Epithelial cell of proximal tubule (primary cell): Measurements from ENCODE around the gene CACNG4. TPM values are rescaled to one million over a fixed set of nuclear protein-coding genes. Genes with fewer than 3 reads are reported as not detected.
A peak's percentile ranks its signal among the peaks of the same experiment; 100 is the strongest.

Experiments used
- DNase-seq: peaks from one replicate; pipeline ENCODE4 v3.0.0-alpha.2; 2011; ENCODE audit warnings: low read depth
- H3K4me3 ChIP-seq: 2 replicates; pipeline ENCODE4 v1.5.1; 2011; ENCODE audit warnings: low read depth, mild to moderate bottlenecking, low read length
- CTCF ChIP-seq: conservative IDR thresholded peaks from 2 replicates; pipeline ENCODE4 v1.5.1; 2012; ENCODE audit warnings: low read depth, mild to moderate bottlenecking, low read length
- total RNA-seq: library from RNA; depleted of rRNA; stranded (reverse); fragments of >200 nt; gene quantifications from 2 replicates; pipeline ENCODE4 v1.2.3, GENCODE V29; 2015

Gene CACNG4
- total RNA-seq, 1 donor from 2014 or later, result 0.29 TPM

GRCh38 chr17:66960613-66961012, 3.9 kb upstream of the CACNG4 start:
- H3K4me3 ChIP-seq, result no peak overlapping the region
- TF ChIP-seq CTCF, result no peak

GRCh38 chr17:66963521-66963908, 992 bp upstream of the CACNG4 start:
- H3K4me3 ChIP-seq, result no peak overlapping the region
- no peak for DNase-seq
- no peak for TF ChIP-seq CTCF

More at GRCh38 chr17:66960613-66961012, 3.9 kb upstream of the CACNG4 start:
- DNase-seq, result no peak

GRCh38 chr17:66964930-66965800, 658 bp downstream of the CACNG4 start:
- TF ChIP-seq CTCF, result no peak
- DNase-seq, result no peak
- no peak overlapping the region for H3K4me3 ChIP-seq

GRCh38 chr17:66965801-66966262, 1.3 kb downstream of the CACNG4 start:
- DNase-seq, result no peak

GRCh38 chr17:66966298-66966697, 1.8 kb downstream of the CACNG4 start:
- no peak overlapping the region for H3K4me3 ChIP-seq
- TF ChIP-seq CTCF, result no peak
- DNase-seq, result no peak

More at GRCh38 chr17:66965801-66966262, 1.3 kb downstream of the CACNG4 start:
- no peak for TF ChIP-seq CTCF
- H3K4me3 ChIP-seq, result peak overlapping the region; percentile 11

GRCh38 chr17:66966704-66967418, 2.4 kb downstream of the CACNG4 start:
- no peak for DNase-seq
- H3K4me3 ChIP-seq, result no peak overlapping the region
- TF ChIP-seq CTCF, result no peak
